Peyer's patch (tissue), 4 donors: Measurements from ENCODE around the gene PITRM1.

Experiments used
- POLR2A ChIP-seq, 2 donors: fragments of 450-650 bp; IDR thresholded peaks; one replicate each; pipeline ENCODE4 v1.5.1; 2017; ENCODE audit warnings: antibody characterized with exemption in 2 of 2, mild to moderate bottlenecking in 2 of 2, moderate library complexity in 2 of 2
- TF ChIP-seq, protein P1 (sequence below), 6 experiments: fragments of 450-650 bp in 4 of 6; fragments of 200-600 bp in 2 of 6; sonication (generic) in 1 of 6; IDR thresholded peaks; one replicate each; pipeline ENCODE4 v1.5.1; 2017 to 2019; ENCODE audit warnings: antibody characterized with exemption in 6 of 6, mild to moderate bottlenecking in 3 of 6, moderate library complexity in 1 of 6

DNA sequence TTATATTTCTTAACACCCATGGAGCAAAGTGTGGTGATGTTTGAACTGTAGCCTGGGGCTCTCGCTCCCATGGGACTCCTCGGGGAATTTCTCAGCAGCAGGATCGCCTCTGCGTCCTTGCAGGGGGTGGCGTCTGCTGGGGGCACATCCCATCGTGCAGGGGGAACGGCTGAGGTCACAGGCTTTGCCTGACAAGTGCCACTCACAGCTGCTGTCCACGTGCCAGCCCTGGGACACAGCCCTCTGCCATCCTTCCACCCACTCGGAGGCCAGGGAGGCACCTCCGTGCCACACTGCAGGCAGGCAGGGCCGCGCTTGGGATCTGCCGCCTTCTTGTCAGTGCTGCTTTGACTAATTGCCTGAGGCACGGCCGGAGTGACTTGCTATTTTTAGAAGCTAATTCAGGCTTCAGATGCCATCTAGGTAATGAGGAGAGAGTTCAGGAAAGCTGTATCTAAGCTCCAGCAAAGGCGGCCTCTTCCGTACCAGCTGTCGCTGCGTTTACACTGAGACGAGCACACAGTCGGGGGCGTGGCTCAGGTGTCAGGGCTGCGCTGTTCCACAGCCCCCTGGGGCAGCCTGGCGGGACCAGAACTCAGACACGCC is 45.7 kb downstream of the PITRM1 start:
- TF ChIP-seq POLR2A (IDR thresholded peaks at IDR 0.05), result no peak
- TF ChIP-seq, protein P1, sequence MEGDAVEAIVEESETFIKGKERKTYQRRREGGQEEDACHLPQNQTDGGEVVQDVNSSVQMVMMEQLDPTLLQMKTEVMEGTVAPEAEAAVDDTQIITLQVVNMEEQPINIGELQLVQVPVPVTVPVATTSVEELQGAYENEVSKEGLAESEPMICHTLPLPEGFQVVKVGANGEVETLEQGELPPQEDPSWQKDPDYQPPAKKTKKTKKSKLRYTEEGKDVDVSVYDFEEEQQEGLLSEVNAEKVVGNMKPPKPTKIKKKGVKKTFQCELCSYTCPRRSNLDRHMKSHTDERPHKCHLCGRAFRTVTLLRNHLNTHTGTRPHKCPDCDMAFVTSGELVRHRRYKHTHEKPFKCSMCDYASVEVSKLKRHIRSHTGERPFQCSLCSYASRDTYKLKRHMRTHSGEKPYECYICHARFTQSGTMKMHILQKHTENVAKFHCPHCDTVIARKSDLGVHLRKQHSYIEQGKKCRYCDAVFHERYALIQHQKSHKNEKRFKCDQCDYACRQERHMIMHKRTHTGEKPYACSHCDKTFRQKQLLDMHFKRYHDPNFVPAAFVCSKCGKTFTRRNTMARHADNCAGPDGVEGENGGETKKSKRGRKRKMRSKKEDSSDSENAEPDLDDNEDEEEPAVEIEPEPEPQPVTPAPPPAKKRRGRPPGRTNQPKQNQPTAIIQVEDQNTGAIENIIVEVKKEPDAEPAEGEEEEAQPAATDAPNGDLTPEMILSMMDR (IDR thresholded peaks at IDR 0.05), result no peak
